GM12878 (cell line): ENCODE measurements around the gene DPYSL3. TPM values are rescaled to one million over a fixed set of nuclear protein-coding genes. Genes with fewer than 3 reads are reported as not detected.

Experiments
- ATAC-seq: fragments of 200-7000 bp; cut with Tn5 transposase; 3 replicates; pipeline ENCODE4 v1.9.1; 2020; ENCODE audit warnings: mild to moderate bottlenecking, moderate library complexity
- BruUV-seq: library from RNA; stranded (reverse); fragments of 400-500 nt; replicated peaks from 2 replicates; lab custom pipeline; 2021; lab: Mats Ljungman, UMichigan
- CTCF ChIA-PET: fragments of 300-600 bp; sonication (Branson Sonifier 250); formaldehyde crosslinking; extraction: SDS; loops from one replicate; lab custom pipeline; 2021; ENCODE audit warnings: inconsistent platforms; lab: Yijun Ruan, JAX
- POLR2A ChIA-PET: fragments of 350-600 bp; formaldehyde crosslinking; extraction: SDS; loops from one replicate; lab custom pipeline; 2021; ENCODE audit warnings: inconsistent platforms; lab: Charles Lee
- RAD21 ChIA-PET: fragments of 300-600 bp; sonication (Branson Sonifier 250); formaldehyde crosslinking; loops from one replicate; lab custom pipeline; 2023; ENCODE audit warnings: antibody characterized with exemption; ENCODE audit not compliant: unreplicated experiment; lab: Charles Lee
- SMC1A ChIA-PET: fragments of 300-600 bp; sonication (Branson Sonifier 250); formaldehyde crosslinking; loops from one replicate; lab custom pipeline; 2023; ENCODE audit not compliant: unreplicated experiment, uncharacterized antibody; lab: Charles Lee
- DNase-seq: peaks from one replicate; pipeline ENCODE4 v3.0.0-alpha.2; 2011; ENCODE audit warnings: low read depth, low spot score
- FAIRE-seq: peaks from 3 replicates; lab custom pipeline; 2011; peaks lifted over from hg19 to GRCh38; lab: Jason Lieb, UNC
- H2AFZ ChIP-seq: 2 replicates; pipeline ENCODE4 v1.6.0; 2011; ENCODE audit warnings: low read depth, low read length, control low read depth; ENCODE audit not compliant: control insufficient read depth
- H3K27ac ChIP-seq: 2 replicates; pipeline ENCODE4 v1.5.1; 2011; ENCODE audit warnings: control low read depth; ENCODE audit not compliant: control insufficient read depth, insufficient read depth
- H3K27me3 ChIP-seq, 2 experiments: replicated peaks in 1 of 2; 2 replicates each; pipeline versions ENCODE4 v1.6.0 to v1.6.1; 2011; ENCODE audit warnings: low read length in 1 of 2; ENCODE audit not compliant: control insufficient read depth in 2 of 2, insufficient read depth in 2 of 2
- H3K36me3 ChIP-seq, 2 experiments: 2 replicates each; pipeline ENCODE4 v1.5.1; 2011; ENCODE audit warnings: low read length in 1 of 2; ENCODE audit not compliant: control insufficient read depth in 2 of 2, insufficient read depth in 2 of 2
- H3K4me1 ChIP-seq: 2 replicates; pipeline ENCODE4 v1.6.1; 2011; ENCODE audit warnings: mild to moderate bottlenecking, low read length, moderate library complexity, mixed read lengths; ENCODE audit not compliant: control insufficient read depth, insufficient read depth
- H3K4me2 ChIP-seq: 2 replicates; pipeline ENCODE4 v1.6.0; 2011; ENCODE audit warnings: control low read depth; ENCODE audit not compliant: control insufficient read depth, insufficient read depth
- H3K4me3 ChIP-seq: fragments of 200-600 bp; sonication (generic); 2 replicates; pipeline ENCODE4 v1.5.1; 2016
- H3K79me2 ChIP-seq: 2 replicates; pipeline ENCODE4 v1.6.0; 2011; ENCODE audit warnings: low read length; ENCODE audit not compliant: control insufficient read depth, insufficient read depth
- H3K9ac ChIP-seq: 2 replicates; pipeline ENCODE4 v1.8.0; 2011; ENCODE audit warnings: low read length, control low read depth, mixed read lengths; ENCODE audit not compliant: control insufficient read depth, insufficient read depth
- H3K9me3 ChIP-seq: replicated peaks from 3 replicates; pipeline ENCODE4 v1.5.1; 2011; ENCODE audit warnings: mild to moderate bottlenecking, low read length; ENCODE audit not compliant: control insufficient read depth, insufficient read depth
- H4K20me1 ChIP-seq: 2 replicates; pipeline ENCODE4 v1.6.0; 2011; ENCODE audit not compliant: control insufficient read depth, insufficient read depth
- BCL11A ChIP-seq: IDR thresholded peaks from 2 replicates; pipeline ENCODE4 v1.6.1; 2011; ENCODE audit warnings: low read depth, low read length
- E2F4 ChIP-seq: IDR thresholded peaks from 2 replicates; pipeline ENCODE4 v1.6.1; 2012; ENCODE audit warnings: low read depth, low read length, improper control_type of control experiment
- EZH2 ChIP-seq: IDR thresholded peaks from 2 replicates; pipeline ENCODE4 v1.6.1; 2012; ENCODE audit warnings: low read depth, mild to moderate bottlenecking, control low read depth, inconsistent platforms, low read length, borderline replicate concordance; ENCODE audit not compliant: control insufficient read depth
- GABPA ChIP-seq: IDR thresholded peaks from 2 replicates; pipeline ENCODE4 v1.6.1; 2014; ENCODE audit warnings: antibody characterized with exemption, low read depth, mild to moderate bottlenecking, inconsistent platforms
- IRF3 ChIP-seq: fragments of 450-650 bp; IDR thresholded peaks from 2 replicates; pipeline ENCODE4 v1.6.1; 2014; ENCODE audit warnings: mild to moderate bottlenecking
- SMAD1 ChIP-seq: fragments of 450-650 bp; IDR thresholded peaks from 2 replicates; pipeline ENCODE4 v1.6.1; 2018; ENCODE audit warnings: mild to moderate bottlenecking, low read depth; ENCODE audit not compliant: partially characterized antibody
- SUZ12 ChIP-seq: fragments of 200-600 bp; sonication (generic); IDR thresholded peaks from one replicate; pipeline ENCODE4 v1.6.1; 2018; ENCODE audit warnings: antibody characterized with exemption, mild to moderate bottlenecking; ENCODE audit not compliant: unreplicated experiment
- USF1 ChIP-seq: IDR thresholded peaks from 2 replicates; pipeline ENCODE4 v1.6.1; 2011; ENCODE audit warnings: borderline replicate concordance, low read depth, mild to moderate bottlenecking, moderate library complexity, mixed read lengths, low read length; ENCODE audit not compliant: insufficient read depth; ENCODE audit errors: extremely low read length
- ZBTB11 ChIP-seq: fragments of 450-650 bp; formaldehyde crosslinking; IDR thresholded peaks from 2 replicates; pipeline ENCODE4 v1.5.0; 2022; ENCODE audit warnings: mild to moderate bottlenecking, missing genetic modification characterization
- ZBTB40 ChIP-seq: fragments of 450-650 bp; IDR thresholded peaks from 2 replicates; pipeline ENCODE4 v1.6.1; 2016; ENCODE audit warnings: mild to moderate bottlenecking, moderate library complexity, borderline replicate concordance
- WGBS: methylation state at CpG from one replicate; pipeline ENCODE4 v1.1.6; 2016; ENCODE audit warnings: low lambda C conversion rate; ENCODE audit not compliant: insufficient replicate concordance, insufficient coverage; ENCODE audit errors: missing lambda C conversion rate; 5-methylcytosine and 5-hydroxymethylcytosine counted together
- in situ Hi-C: fragments of 300-500 bp; cut with MboI; formaldehyde crosslinking; loops from 9 replicates; pipeline ENCODE4 v1.14.3; 2018; ENCODE audit warnings: mixed read lengths
- intact Hi-C: fragments of 100-400 bp; cut with micrococcal nuclease; formaldehyde crosslinking; loops from one replicate; pipeline ENCODE4 v1.14.2; 2022; ENCODE audit not compliant: unreplicated experiment
- polyA plus RNA-seq, 11 experiments: library from polyadenylated mRNA; depleted of rRNA in 4 of 11; unstranded in 6 of 11; stranded (reverse) in 5 of 11; fragments of >200 nt; fragmentation: Nextera tagmentation in 4 of 11; fragmentation: Illumina TruSeq in 1 of 11; extraction: Ambion mirVana in 4 of 11; extraction: Trizol in 1 of 11; gene quantifications; 1 replicate in 1 of 11; 2 replicates in 10 of 11; pipeline versions ENCODE4 v1.2.1 to v1.2.3, GENCODE V29; 2011 to 2016; ENCODE audit warnings: inconsistent platforms in 2 of 11, missing spikeins in 2 of 11, low read depth in 1 of 11
- total RNA-seq, 4 experiments: library from RNA; depleted of rRNA in 3 of 4; stranded (reverse); fragments of >200 nt in 3 of 4; fragmentation: Illumina TruSeq in 1 of 4; extraction: Trizol in 1 of 4; gene quantifications; 2 replicates each; pipeline versions ENCODE4 v1.2.1 to v1.2.3, GENCODE V29; 2013 to 2021

The DPYSL3 gene
- total and polyA plus RNA-seq, 10 of the 15 experiments (the other 5 are each of a cell fraction or from before 2014, with no cell fraction given): 0.08 to 1.5 (median 0.45) TPM; not detected in 1

GRCh38 chr5:147448766-147449165, 61.1 kb downstream of the DPYSL3 start:
- H3K27me3 ChIP-seq: peaks cover 4 to 14% of the 10 kb centered on the region in 2 experiments
- no peak overlapping the region for H3K4me3 ChIP-seq
- H3K9ac ChIP-seq: no peak overlapping the region
- no peak overlapping the region for H2AFZ ChIP-seq
- in situ Hi-C loops (no loop called here), intact Hi-C loops (no loop called here)
- H4K20me1 ChIP-seq: no peaks in the 10 kb centered on the region
- no peaks in the 10 kb centered on the region for H3K79me2 ChIP-seq
- H3K9me3 ChIP-seq: no peaks in the 10 kb centered on the region; the same call in 2 of the 3 replicates
- no peak for FAIRE-seq
- DNase-seq: no peak
- no peak overlapping the region for H3K4me2 ChIP-seq
- ChIA-PET CTCF (interaction anchor here (1.1 to 1.8 kb wide), 5 partner anchors 16 to 129 kb away, joined by 3 to 4 read pairs (median 3); no protein-coding TSS in a partner anchor), SMC1A (no interaction called here), POLR2A (no interaction called here), RAD21 (interaction anchor here (0.9 to 1.2 kb wide), 2 partner anchors 13 to 128 kb away, joined by 3 to 4 read pairs; no protein-coding TSS in a partner anchor)
- no peak overlapping the region for H3K27ac ChIP-seq
- TF ChIP-seq USF1 (no peak), IRF3 (no peak), E2F4 (no peak), ZBTB11 (no peak), GABPA (no peak), EZH2 (no peak), BCL11A (no peak), SUZ12 (no peak), SMAD1 (no peak), ZBTB40 (no peak)
- no peaks in the 10 kb centered on the region for H3K4me1 ChIP-seq
- H3K36me3 ChIP-seq: no peaks in the 10 kb centered on the region
- no TSS peak for BruUV-seq
- no peak for ATAC-seq
- WGBS: 0% methylated on average over 1 of the region's 1 CpG
